IPS DF 6.9 (cell line): Measurements from ENCODE around the gene PITPNM2.
"Not testable (repeated sequence)": the region's sequence is repeated elsewhere in the genome, so short reads cannot be mapped to it uniquely, and the experiment has no call there.

ENCODE experiments used
- DNase-seq: peaks from one replicate; pipeline ENCODE4 v3.0.0-alpha.2; 2013; ENCODE audit warnings: low read depth, low spot score
- H3K27ac ChIP-seq: one replicate; pipeline ENCODE4 v1.5.1; 2013; ENCODE audit warnings: low read length, control low read depth
- H3K27me3 ChIP-seq: 2 replicates; pipeline ENCODE4 v1.6.1; 2013; ENCODE audit warnings: mild to moderate bottlenecking, low read length; ENCODE audit not compliant: control insufficient read depth, insufficient read depth
- H3K36me3 ChIP-seq: 2 replicates; pipeline ENCODE4 v1.6.1; 2013; ENCODE audit warnings: low read length; ENCODE audit not compliant: control insufficient read depth, insufficient read depth
- H3K4me1 ChIP-seq: 2 replicates; pipeline ENCODE4 v1.6.1; 2013; ENCODE audit warnings: low read length; ENCODE audit not compliant: control insufficient read depth, insufficient read depth
- H3K4me3 ChIP-seq: 2 replicates; pipeline ENCODE4 v1.5.1; 2013; ENCODE audit warnings: mild to moderate bottlenecking, low read length
- H3K9me3 ChIP-seq: 2 replicates; pipeline ENCODE4 v1.6.1; 2013; ENCODE audit warnings: low read length, inconsistent platforms; ENCODE audit not compliant: control insufficient read depth, insufficient read depth
- WGBS: extraction: QIAGEN DNeasy Blood & Tissue Kit; methylation state at CpG from one replicate; pipeline ENCODE4 v1.1.7; 2013; ENCODE audit warnings: mixed read lengths, missing lambda C conversion rate; ENCODE audit not compliant: insufficient read length, insufficient coverage; 5-methylcytosine and 5-hydroxymethylcytosine counted together

Gene PITPNM2

GRCh38 chr12:123107926-123108681 is 42.8 kb downstream of the PITPNM2 start:
- no peak for DNase-seq
- no peak overlapping the region for H3K4me3 ChIP-seq
- no CpG with 5 or more reads among the region's 13 CpGs for WGBS
- H3K36me3 ChIP-seq, result no peaks in the 10 kb centered on the region
- no peaks in the 10 kb centered on the region for H3K27me3 ChIP-seq
- no peak overlapping the region for H3K27ac ChIP-seq
- H3K9me3 ChIP-seq, result no peaks in the 10 kb centered on the region
- peaks cover 11% of the 10 kb centered on the region for H3K4me1 ChIP-seq

- H3K36me3 ChIP-seq, result no peaks in the 10 kb centered on the region
- peaks cover 13% of the 10 kb centered on the region for H3K4me1 ChIP-seq
- no peak overlapping the region for H3K27ac ChIP-seq
- no peak overlapping the region for H3K4me3 ChIP-seq
- WGBS, result no CpG with 5 or more reads among the region's 9 CpGs
- DNase-seq, result no peak
- H3K9me3 ChIP-seq, result no peaks in the 10 kb centered on the region
- no peaks in the 10 kb centered on the region for H3K27me3 ChIP-seq
These were observed 44.1 kb downstream of the PITPNM2 start for GRCh38 chr12:123106640-123107359.

- H3K4me3 ChIP-seq, result no peak overlapping the region
- peaks cover 13% of the 10 kb centered on the region for H3K4me1 ChIP-seq
- no peaks in the 10 kb centered on the region for H3K27me3 ChIP-seq
- H3K9me3 ChIP-seq, result no peaks in the 10 kb centered on the region
- no peak for DNase-seq
- no peaks in the 10 kb centered on the region for H3K36me3 ChIP-seq
- no peak overlapping the region for H3K27ac ChIP-seq
- WGBS, result no CpG with 5 or more reads among the region's 14 CpGs
These were observed 45.6 kb downstream of the PITPNM2 start for GRCh38 chr12:123105211-123105826.

GRCh38 chr12:123104809-123105208 is 46.1 kb downstream of the PITPNM2 start:
- no peak overlapping the region for H3K27ac ChIP-seq
- no peaks in the 10 kb centered on the region for H3K36me3 ChIP-seq
- DNase-seq, result no peak
- no peaks in the 10 kb centered on the region for H3K27me3 ChIP-seq
- H3K9me3 ChIP-seq, result no peaks in the 10 kb centered on the region
- WGBS, result no CpG with 5 or more reads among the region's 4 CpGs
- no peak overlapping the region for H3K4me3 ChIP-seq
- peaks cover 13% of the 10 kb centered on the region for H3K4me1 ChIP-seq

- not testable (repeated sequence) for H3K4me3 ChIP-seq, H3K36me3 ChIP-seq, DNase-seq, H3K27ac ChIP-seq, H3K27me3 ChIP-seq, H3K9me3 ChIP-seq
- WGBS, result no CpG with 5 or more reads among the region's 12 CpGs
- peaks cover 13% of the 10 kb centered on the region for H3K4me1 ChIP-seq
These were observed 46.8 kb downstream of the PITPNM2 start for GRCh38 chr12:123104094-123104493.

GRCh38 chr12:123102781-123103503 is 47.9 kb downstream of the PITPNM2 start:
- DNase-seq, result no peak
- Histone ChIP-seq H3K9me3 (no peaks in the 10 kb centered on the region), H3K4me1 (peaks cover 13% of the 10 kb centered on the region), H3K27ac (no peak overlapping the region), H3K4me3 (no peak overlapping the region), H3K27me3 (no peaks in the 10 kb centered on the region), H3K36me3 (no peaks in the 10 kb centered on the region)
- WGBS, result no CpG with 5 or more reads among the region's 5 CpGs

- H3K4me1 ChIP-seq, result peaks cover 13% of the 10 kb centered on the region
- no peaks in the 10 kb centered on the region for H3K36me3 ChIP-seq
- H3K9me3 ChIP-seq, result no peaks in the 10 kb centered on the region
- no peaks in the 10 kb centered on the region for H3K27me3 ChIP-seq
- no peak overlapping the region for H3K27ac ChIP-seq
- WGBS, result no CpG with 5 or more reads among the region's 2 CpGs
- H3K4me3 ChIP-seq, result no peak overlapping the region
- no peak for DNase-seq
These were observed 48.5 kb downstream of the PITPNM2 start for GRCh38 chr12:123102366-123102765.

GRCh38 chr12:123101526-123101925 is 49.4 kb downstream of the PITPNM2 start:
- Histone ChIP-seq H3K4me3 (no peak overlapping the region), H3K4me1 (peaks cover 7% of the 10 kb centered on the region), H3K9me3 (no peaks in the 10 kb centered on the region), H3K27ac (no peak overlapping the region), H3K36me3 (no peaks in the 10 kb centered on the region), H3K27me3 (no peaks in the 10 kb centered on the region)
- WGBS, result no CpG with 5 or more reads among the region's 5 CpGs
- DNase-seq, result no peak
